GM19239 (cell line): Measurements from ENCODE around the gene ATL3.
"Not testable (repeated sequence)": the region's sequence is repeated elsewhere in the genome, so short reads cannot be mapped to it uniquely, and the experiment has no call there.

Experiments
- DNase-seq: peaks from one replicate; pipeline ENCODE4 v3.0.0; 2011; ENCODE audit warnings: low spot score; ENCODE audit not compliant: insufficient read length
- FAIRE-seq: peaks from 2 replicates; lab custom pipeline; 2011; peaks lifted over from hg19 to GRCh38; lab: Jason Lieb, UNC

The ATL3 gene

DNA sequence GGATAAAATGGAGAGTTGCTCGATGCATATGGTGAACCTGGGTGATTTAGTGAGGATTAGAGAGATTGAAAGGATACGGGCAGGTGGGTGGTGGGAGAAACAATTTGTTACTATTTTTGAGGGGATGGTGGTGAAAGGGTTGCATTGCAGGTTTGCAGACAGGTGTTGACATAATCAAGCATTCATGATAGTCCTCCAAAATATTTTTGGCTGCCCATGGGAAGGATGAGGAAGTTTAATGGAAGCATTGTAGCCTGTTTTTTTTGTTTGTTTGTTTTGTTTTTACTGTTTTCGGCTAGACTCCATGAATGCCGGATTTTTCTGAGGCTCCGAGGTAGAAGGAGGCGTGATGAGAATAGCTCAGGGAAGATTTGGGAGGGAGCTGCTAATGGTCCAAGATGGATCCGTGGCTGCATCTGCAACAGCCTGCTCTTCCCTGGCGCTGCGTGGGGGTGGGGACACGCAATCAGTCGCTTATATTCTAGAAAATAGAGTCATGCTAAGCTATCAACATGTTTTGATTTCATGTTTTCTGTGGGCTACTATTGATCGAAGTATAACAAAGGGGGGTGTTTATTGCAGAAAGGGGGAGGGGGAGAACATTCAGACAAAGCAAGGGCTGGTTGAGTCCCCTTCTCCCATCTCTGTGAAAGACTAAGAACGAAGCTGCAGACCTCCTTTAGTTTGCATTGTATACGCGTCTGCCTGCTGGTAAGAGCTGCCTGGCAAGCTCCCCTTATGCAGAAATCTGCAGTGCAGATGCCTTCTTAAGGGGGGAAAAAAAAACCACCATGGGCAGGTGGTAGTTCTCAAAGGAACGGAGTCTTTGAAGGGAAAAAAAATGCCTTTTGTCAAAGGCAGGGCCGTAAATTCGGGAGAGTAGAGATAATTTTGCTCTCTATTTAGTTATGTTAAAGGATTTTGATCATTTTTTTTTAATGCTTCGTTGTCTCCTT is 11.2 kb upstream of the ATL3 start:
- DNase-seq: no peak
- peak; percentile 42 for FAIRE-seq

DNA sequence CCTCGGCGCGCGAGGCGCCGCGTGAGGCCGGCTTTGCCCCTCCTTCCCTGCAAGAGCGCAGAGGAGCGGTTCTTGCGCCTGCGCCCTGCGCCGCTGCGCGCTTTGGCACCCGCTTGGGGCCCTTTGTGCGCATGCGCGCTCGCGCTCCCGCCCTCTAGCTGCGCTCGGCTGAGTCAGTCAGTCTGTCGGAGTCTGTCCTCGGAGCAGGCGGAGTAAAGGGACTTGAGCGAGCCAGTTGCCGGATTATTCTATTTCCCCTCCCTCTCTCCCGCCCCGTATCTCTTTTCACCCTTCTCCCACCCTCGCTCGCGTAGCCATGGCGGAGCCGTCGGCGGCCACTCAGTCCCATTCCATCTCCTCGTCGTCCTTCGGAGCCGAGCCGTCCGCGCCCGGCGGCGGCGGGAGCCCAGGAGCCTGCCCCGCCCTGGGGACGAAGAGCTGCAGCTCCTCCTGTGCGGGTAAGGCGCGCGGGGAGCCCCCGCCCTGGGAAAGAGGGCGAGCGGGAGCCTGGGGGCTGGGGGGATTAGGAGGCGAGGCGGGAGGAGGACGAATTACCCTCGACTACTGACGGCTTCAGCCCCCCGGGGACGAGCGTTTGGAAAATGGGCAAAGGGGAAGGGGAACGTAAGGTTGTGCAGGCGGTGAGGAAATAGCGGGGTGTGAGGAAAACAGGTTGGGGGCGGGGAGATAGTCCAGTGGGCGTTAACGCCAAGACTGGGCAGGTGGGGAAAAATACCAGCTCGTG is 10.3 kb upstream of the ATL3 start, which contains the start of gene RTN3:
TSS of gene RTN3 (plus strand) at position 180 of the 745 bp plus-strand sequence. CDS start at position 317, 137 bp downstream.
- DNase-seq (peak; percentile 87), FAIRE-seq (peak; percentile 90)

- FAIRE-seq: no peak
- no peak for DNase-seq
Measured at GRCh38 chr11:63680834-63681320, 9.7 kb upstream of the ATL3 start.

DNA sequence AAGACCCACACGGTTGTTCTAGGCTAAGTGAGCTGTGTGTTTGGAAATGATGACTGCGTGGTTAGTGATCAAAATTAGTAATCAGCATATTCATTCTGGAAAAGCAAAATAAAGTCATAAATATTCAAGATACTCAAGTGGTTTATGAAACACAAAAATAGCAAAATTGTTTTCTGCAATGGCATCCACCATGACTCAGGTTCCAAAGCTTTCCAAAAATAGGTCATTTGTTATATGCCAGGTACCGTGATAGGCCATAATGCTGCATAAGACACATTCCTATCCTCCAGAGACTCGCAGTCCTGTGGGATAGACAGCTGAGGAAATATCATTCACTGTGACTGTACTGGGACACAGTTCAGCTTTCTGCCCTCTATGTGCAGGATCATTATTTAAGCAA is 2.4 kb upstream of the ATL3 start:
- FAIRE-seq (no peak), DNase-seq (no peak)

GRCh38 chr11:63672936-63673539 is 1.9 kb upstream of the ATL3 start:
- no peak for FAIRE-seq
- DNase-seq: no peak

DNA sequence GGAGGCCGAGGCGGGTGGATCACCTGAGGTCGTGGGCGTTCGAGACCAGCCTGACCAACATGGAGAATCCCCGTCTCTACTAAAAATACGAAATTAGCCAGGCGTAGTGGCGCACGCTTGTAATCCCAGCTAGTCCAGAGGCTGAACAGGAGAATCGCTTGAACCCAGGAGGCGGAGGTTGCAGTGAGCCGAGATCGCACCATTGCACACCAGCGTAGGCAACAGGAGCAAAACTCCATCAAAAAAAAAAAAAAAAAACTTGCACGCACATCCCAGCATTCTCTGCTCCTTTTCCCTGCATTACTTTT is 934 bp upstream of the ATL3 start:
- DNase-seq: no peak
- no peak for FAIRE-seq

DNA sequence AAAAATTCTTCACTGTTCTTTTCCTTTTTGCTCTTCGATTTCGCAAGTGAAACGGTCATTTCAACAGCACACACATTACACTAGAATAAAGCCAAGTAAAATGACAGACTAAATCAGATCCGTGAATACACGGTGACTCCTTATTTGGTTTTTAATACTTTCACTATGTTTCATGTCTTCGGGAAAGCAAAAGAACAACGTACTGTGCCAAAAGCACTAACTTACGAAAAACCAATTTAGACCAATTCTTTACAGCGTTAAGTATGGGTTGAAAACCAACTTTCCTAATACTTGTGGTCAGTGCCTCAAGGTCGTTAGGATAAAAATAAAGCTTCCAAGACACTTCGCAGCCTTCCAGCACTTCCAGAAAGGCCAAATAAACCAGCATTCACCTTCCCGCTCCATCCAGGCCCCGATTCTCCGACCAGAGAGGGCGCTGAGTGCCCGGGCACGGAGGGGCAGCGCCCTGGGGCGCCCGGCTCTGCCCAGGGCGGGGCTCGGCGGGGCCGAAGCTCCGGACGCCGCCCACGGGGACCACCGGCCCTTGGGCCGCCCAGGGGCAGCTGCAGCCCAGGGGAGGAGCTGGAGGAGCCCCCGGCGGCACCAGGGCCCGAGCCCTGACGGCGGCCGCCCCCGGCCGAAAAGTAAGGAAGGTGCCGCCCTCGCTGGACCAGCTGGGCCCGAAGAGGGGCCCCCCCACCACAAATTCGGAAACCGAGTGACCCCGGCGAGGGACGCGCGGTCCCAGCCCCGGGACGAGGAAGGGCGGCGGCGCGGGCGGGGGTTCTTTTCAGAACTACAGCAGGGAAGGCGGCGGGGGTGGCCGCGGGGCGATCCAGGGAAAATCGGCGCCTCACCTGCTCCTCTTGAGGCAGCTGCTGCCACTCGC is 499 bp downstream of the ATL3 start:
- FAIRE-seq: peak; percentile 64
- peak; percentile 36 for DNase-seq

DNA sequence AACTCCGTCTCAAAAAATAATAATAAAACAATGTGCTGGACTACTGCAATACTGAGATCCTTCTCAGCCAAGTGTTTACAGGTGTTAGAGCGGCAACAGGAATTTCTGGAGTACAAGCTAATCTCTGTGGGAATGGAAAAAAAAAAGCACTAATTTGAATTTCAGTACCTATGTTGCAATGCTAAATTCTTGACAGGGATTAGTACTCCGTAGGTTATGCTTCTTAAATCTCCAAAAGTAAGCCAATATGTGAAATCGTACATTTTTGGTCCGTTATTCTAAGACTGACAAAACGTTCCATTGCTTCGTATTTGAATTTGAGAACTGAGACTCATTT is 1.1 kb downstream of the ATL3 start:
- FAIRE-seq: no peak
- DNase-seq: no peak

DNA sequence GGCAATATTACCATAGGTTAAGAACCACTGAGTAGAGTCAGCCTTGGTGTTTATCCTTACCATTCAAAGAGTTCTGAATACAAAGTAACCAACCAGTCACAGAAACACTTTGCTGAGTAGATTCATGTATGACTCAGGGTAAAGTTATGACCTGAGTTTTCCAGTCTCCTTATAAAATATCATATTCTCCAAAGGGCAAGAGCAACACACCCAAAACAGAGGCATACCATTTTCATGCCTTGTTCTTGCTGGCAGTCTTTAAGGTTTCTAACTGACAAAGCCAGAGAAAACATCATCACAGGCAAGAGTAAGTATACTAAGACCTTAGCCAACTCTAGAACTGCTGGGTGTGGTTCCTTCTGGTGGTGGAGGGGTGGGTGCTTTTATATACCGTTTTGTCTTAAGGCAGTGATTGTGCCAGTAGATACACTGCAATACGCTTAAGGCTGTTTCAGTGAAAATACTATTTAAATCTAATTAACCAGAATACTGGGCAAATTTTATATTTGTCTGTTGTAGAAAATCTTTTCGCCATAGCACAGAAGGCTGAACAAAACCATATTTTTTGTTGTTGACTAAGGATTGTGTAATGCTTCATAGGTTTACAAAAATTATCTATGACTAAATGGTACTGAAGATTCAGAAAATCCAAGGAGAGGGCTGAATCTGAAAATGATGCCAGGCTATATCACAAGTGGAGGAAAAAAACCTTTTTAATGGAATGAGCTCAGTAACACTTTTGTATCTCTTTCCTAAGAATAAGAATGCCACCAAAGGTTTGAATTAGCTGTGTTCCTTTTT is 3.0 kb downstream of the ATL3 start:
- DNase-seq (no peak), FAIRE-seq (no peak)

GRCh38 chr11:63666874-63667273 is 4.3 kb downstream of the ATL3 start:
- no peak for DNase-seq

DNA sequence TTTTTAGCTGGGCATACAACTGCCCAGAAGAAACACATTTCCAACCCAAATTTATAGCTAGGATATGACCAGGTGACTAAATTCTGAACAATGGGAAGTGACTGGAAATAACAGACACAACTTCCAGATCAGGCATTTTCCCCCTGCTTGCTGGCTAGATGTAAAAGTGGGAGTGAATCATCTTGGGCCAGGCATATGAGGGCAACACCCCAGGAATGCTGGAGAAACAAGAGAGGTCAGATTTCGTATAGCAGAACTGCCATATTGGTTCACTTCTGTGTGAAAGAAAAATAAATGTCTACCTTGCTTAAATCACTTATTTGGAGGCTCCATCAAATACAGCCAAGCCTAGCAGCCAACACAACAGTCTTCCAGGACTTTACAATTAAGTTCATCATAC is 7.4 kb downstream of the ATL3 start:
- DNase-seq: no peak
- no peak for FAIRE-seq

More at GRCh38 chr11:63666874-63667273, 4.3 kb downstream of the ATL3 start:
- no peak for FAIRE-seq

GRCh38 chr11:63660972-63661371 is 10.2 kb downstream of the ATL3 start:
- no peak for FAIRE-seq
- no peak for DNase-seq

DNA sequence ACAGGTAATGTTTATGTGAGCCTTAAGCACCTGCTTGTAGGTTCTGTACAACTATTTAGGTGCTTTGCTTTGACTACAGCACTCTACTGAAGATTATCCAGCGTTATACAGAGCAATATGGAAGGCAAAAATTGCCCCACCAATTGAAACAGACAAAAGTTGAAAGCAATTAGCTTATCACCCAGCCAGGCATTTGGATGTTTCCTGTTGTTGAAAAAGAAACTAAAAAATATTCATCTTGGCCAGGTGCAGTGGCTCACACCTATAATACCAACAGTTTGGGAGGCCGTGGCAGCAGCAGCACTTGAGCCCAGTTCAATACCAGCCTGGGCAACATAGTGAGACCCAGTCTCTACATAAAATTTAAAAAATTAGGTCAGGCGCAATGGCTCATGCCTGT is 18.5 kb downstream of the ATL3 start:
- FAIRE-seq: no peak
- no peak for DNase-seq

DNA sequence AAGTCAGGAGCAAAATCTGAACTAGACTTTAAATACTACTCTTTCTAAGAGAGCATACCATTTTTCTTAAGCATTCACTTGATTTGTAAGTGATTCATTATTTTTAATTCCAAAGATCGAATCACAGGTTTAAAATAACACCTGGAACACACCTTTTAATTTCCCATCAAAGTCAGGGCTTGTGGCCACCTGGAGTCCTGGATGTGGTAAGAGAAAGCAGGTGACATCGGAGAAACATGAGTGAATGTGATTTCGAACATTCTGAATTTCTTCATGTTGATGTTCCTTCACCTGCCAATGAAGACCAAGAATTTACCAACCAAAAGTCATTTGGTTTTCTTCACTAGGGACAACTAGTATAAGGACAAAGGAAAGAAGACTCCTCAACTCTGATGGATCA is 28.0 kb downstream of the ATL3 start:
- DNase-seq (no peak), FAIRE-seq (no peak)

DNA sequence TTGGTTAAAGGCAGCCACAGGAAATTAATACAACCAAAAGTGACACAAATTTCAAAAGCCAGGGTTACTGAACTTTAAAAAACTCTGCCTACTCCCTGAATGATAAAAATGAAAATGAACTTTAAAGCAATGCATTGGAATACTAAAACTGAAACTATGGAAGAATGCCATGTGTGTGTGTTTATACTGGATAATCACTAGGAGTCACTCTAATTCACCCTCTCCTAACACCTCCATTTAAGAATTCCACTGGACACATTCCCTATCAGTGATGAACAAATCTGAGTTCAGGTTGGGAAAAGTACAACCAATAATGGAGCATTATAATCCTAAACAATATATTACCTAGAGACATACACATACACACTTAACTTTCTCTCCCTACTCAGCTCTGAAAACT is 29.4 kb downstream of the ATL3 start:
- no peak for DNase-seq
- FAIRE-seq: no peak

- DNase-seq (no peak), FAIRE-seq (no peak)
Measured at GRCh38 chr11:63639199-63639832, 31.9 kb downstream of the ATL3 start.

DNA sequence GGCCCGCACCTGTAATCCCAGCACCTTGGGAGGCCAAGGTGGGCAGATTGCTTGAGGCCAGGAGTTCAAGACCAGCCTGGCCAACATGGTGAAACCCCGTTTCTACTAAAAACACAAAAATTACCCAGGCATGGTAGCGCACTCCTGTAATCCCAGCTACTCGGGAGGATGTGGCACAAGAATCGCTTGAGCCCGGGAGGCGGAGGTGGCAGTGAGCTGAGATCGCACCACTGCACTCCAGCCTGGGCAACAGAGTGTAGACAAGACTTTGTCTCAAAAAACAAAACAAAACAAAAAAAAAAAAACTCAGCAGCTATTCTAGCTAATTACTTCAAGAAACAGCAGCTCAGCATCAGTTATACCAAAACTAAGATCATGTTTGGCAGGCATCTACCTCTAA is 32.7 kb downstream of the ATL3 start:
- FAIRE-seq: not testable (repeated sequence)

DNA sequence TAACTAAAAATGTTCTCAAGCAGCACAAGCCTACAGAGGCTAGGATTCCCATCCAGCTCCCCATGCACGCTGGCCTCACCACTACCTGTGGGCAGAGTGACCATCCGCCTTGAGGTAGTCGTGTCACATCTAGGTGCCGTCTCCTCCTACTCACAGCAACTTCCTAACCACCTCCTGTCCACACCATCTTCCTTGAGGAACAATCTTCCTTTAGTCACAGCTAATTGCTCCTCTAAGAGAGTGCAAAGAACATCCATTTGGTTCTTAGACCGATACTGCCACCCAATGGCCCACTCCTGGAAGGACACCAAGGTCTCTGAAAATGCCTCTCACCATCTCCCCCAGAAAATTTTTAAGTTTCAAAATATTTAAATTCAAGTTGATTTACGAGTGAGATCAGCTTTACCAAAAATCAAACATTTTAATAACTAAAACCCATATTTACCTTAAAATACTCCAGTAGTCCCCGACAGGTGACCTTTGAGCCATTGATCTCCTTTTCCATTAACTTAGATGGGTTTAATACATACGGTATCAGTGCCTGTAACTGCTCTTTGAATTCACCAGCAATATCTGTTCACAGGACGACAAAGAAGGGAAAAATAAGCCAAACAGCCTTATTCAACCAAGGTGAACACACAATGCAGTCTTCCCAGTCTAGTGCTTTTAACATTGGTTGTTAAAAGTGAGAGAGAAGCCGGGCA is 35.3 kb downstream of the ATL3 start:
- DNase-seq (peak; percentile 46), FAIRE-seq (peak; percentile 89)

More for the DNA sequence above, 32.7 kb downstream of the ATL3 start:
- not testable (repeated sequence) for DNase-seq
